Panc1 (cell line): Measurements from ENCODE around the gene KRTAP10-2.

ENCODE experiments used
- CTCF ChIP-seq: fragments of 450-650 bp; IDR thresholded peaks from 2 replicates; pipeline ENCODE4 v1.5.1; 2017; ENCODE audit warnings: mild to moderate bottlenecking
- POLR2AphosphoS5 ChIP-seq: IDR thresholded peaks from 2 replicates; pipeline ENCODE4 v1.6.1; 2012; ENCODE audit warnings: mild to moderate bottlenecking, low read depth, low read length, moderate library complexity

- TF ChIP-seq CTCF: no peak
- TF ChIP-seq POLR2AphosphoS5: no peak
These were observed 27.2 kb upstream of the KRTAP10-2 start for GRCh38 chr21:44578371-44579055.
